Activated naive CD4-positive, alpha-beta T cell treated with anti-CD3 and anti-CD28 coated beads, Interleukin-2, amount 50 U/mL, for 72 hours (primary cell): Measurements from ENCODE around the gene ARHGAP33. TPM values are rescaled to one million over a fixed set of nuclear protein-coding genes. Genes with fewer than 3 reads are reported as not detected.

Source experiments
- ATAC-seq, 2 donors: fragments of 150-1000 bp; cut with Tn5 transposase; 2 replicates each; pipeline ENCODE4 v1.10.0; 2021; ENCODE audit warnings: mild to moderate bottlenecking in 2 of 2, moderate library complexity in 2 of 2
- DNase-seq, 2 donors: peaks; one replicate each; pipeline ENCODE4 v3.0.0; 2021 to 2022; ENCODE audit warnings: low spot score in 2 of 2
- H3K27ac Mint-ChIP-seq, 2 donors: one replicate each; pipeline ENCODE4 v1.8.0; 2022; ENCODE audit warnings: mild to moderate bottlenecking in 2 of 2, mixed read lengths in 2 of 2
- H3K36me3 Mint-ChIP-seq, 2 donors: one replicate each; pipeline ENCODE4 v1.8.0; 2022; ENCODE audit warnings: mixed read lengths in 2 of 2
- H3K9me3 Mint-ChIP-seq, 2 donors: one replicate each; pipeline ENCODE4 v1.8.0; 2022; ENCODE audit warnings: mixed read lengths in 2 of 2
- total RNA-seq, 2 donors: library from RNA; stranded (reverse); gene quantifications; one replicate each; pipeline ENCODE4 v1.2.3, GENCODE V29; 2022

Gene ARHGAP33
- total RNA-seq, 2 donors from 2014 or later: 38.7 to 106 TPM

- no peaks in the 10 kb centered on the region for H3K9me3 Mint-ChIP-seq
- DNase-seq (no peak), ATAC-seq (no peak)
- H3K27ac Mint-ChIP-seq: peak overlapping the region; percentile 27 to 29
- H3K36me3 Mint-ChIP-seq: peaks cover 15 to 16% of the 10 kb centered on the region in 2 donors
Measured at GRCh38 chr19:35750167-35750566, 25.2 kb upstream of the ARHGAP33 start.

GRCh38 chr19:35751839-35752745, 23.3 kb upstream of the ARHGAP33 start:
- no peak for DNase-seq
- peaks cover 10 to 13% of the 10 kb centered on the region in 2 donors for H3K36me3 Mint-ChIP-seq
- no peak overlapping the region for H3K27ac Mint-ChIP-seq
- no peaks in the 10 kb centered on the region for H3K9me3 Mint-ChIP-seq
- ATAC-seq: no peak

- H3K27ac Mint-ChIP-seq: peak overlapping the region in 1 of 2 donors; percentile 57
- no peaks in the 10 kb centered on the region for H3K9me3 Mint-ChIP-seq
- peaks cover 9 to 13% of the 10 kb centered on the region in 2 donors for H3K36me3 Mint-ChIP-seq
- ATAC-seq (no peak), DNase-seq (no peak)
Measured at GRCh38 chr19:35752746-35753350, 22.5 kb upstream of the ARHGAP33 start.

- Mint-ChIP-seq H3K9me3 (no peaks in the 10 kb centered on the region), H3K27ac (no peak overlapping the region), H3K36me3 (peaks cover 5 to 8% of the 10 kb centered on the region in 2 donors)
- DNase-seq: no peak
- no peak for ATAC-seq
Measured at GRCh38 chr19:35753634-35754369, 21.6 kb upstream of the ARHGAP33 start.

- no peak for ATAC-seq
- no peak for DNase-seq
- no peaks in the 10 kb centered on the region for H3K9me3 Mint-ChIP-seq
- H3K27ac Mint-ChIP-seq: no peak overlapping the region
- peaks cover 5 to 8% of the 10 kb centered on the region in 2 donors for H3K36me3 Mint-ChIP-seq
Measured at GRCh38 chr19:35754370-35755130, 20.8 kb upstream of the ARHGAP33 start.

- no peak for DNase-seq
- H3K9me3 Mint-ChIP-seq: no peaks in the 10 kb centered on the region
- H3K27ac Mint-ChIP-seq: no peak overlapping the region
- ATAC-seq: no peak
- peaks cover 5 to 8% of the 10 kb centered on the region in 2 donors for H3K36me3 Mint-ChIP-seq
Measured at GRCh38 chr19:35755131-35755549, 20.2 kb upstream of the ARHGAP33 start.

GRCh38 chr19:35755550-35756376, 19.6 kb upstream of the ARHGAP33 start:
- peak in 1 of 2 donors; percentile 8 for ATAC-seq
- Mint-ChIP-seq H3K36me3 (peaks cover 5 to 8% of the 10 kb centered on the region in 2 donors), H3K9me3 (no peaks in the 10 kb centered on the region), H3K27ac (peak overlapping the region in 1 of 2 donors; percentile 79)
- peak in 1 of 2 donors; percentile 60 for DNase-seq

GRCh38 chr19:35756377-35757230, 18.8 kb upstream of the ARHGAP33 start, which contains the start of gene HSPB6:
Gene HSPB6, minus strand, starts transcription at chr19:35757029. Its CDS starts 21 bp downstream, at chr19:35757008.
- ATAC-seq (no peak), DNase-seq (no peak)
- peak within 1 kb of the TSS; percentile 90 to 97 for H3K27ac Mint-ChIP-seq
- H3K9me3 Mint-ChIP-seq: no peaks in the 10 kb centered on the region
- H3K36me3 Mint-ChIP-seq: peaks cover 5 to 8% of the 10 kb centered on the region in 2 donors

- ATAC-seq (peak; percentile 14 to 15), DNase-seq (peak in 1 of 2 donors; percentile 46)
- H3K27ac Mint-ChIP-seq: peak overlapping the region; percentile 90 to 97
- no peaks in the 10 kb centered on the region for H3K9me3 Mint-ChIP-seq
- H3K36me3 Mint-ChIP-seq: peaks cover 8 to 11% of the 10 kb centered on the region in 2 donors
Measured at GRCh38 chr19:35757231-35757748, 18.1 kb upstream of the ARHGAP33 start.

GRCh38 chr19:35757749-35758608, 17.4 kb upstream of the ARHGAP33 start, which contains the start of gene PROSER3:
Gene PROSER3, plus strand, starts transcription at chr19:35758176. Its CDS starts 40 bp downstream, at chr19:35758216.
- H3K36me3 Mint-ChIP-seq: peaks cover 8 to 11% of the 10 kb centered on the region in 2 donors
- H3K27ac Mint-ChIP-seq: peak within 1 kb of the TSS; percentile 90 to 97
- ATAC-seq (peak; percentile 97 to 98), DNase-seq (peak; percentile 99 to 100)
- no peaks in the 10 kb centered on the region for H3K9me3 Mint-ChIP-seq

GRCh38 chr19:35759697-35760096, 15.7 kb upstream of the ARHGAP33 start:
- Mint-ChIP-seq H3K36me3 (peaks cover 5 to 11% of the 10 kb centered on the region in 2 donors), H3K27ac (peak overlapping the region in 1 of 2 donors; percentile 67), H3K9me3 (no peaks in the 10 kb centered on the region)
- ATAC-seq (no peak), DNase-seq (no peak)

- DNase-seq (no peak), ATAC-seq (no peak)
- peaks cover 5 to 11% of the 10 kb centered on the region in 2 donors for H3K36me3 Mint-ChIP-seq
- H3K27ac Mint-ChIP-seq: no peak overlapping the region
- no peaks in the 10 kb centered on the region for H3K9me3 Mint-ChIP-seq
Measured at GRCh38 chr19:35760711-35761349, 14.5 kb upstream of the ARHGAP33 start.
